Keratinocyte (primary cell): Measurements from ENCODE around the gene SKOR2. TPM values are rescaled to one million over a fixed set of nuclear protein-coding genes. Genes with fewer than 3 reads are reported as not detected.

ENCODE experiments used
- DNase-seq: peaks from one replicate; pipeline ENCODE4 v3.0.0-alpha.2; 2011; ENCODE audit warnings: low read depth, missing footprints, low spot score
- FAIRE-seq: peaks from 2 replicates; lab custom pipeline; 2011; peaks lifted over from hg19 to GRCh38; lab: Jason Lieb, UNC
- H2AFZ ChIP-seq: 2 replicates; pipeline ENCODE4 v1.6.0; 2012; ENCODE audit warnings: low read length, control low read depth, inconsistent platforms; ENCODE audit not compliant: control insufficient read depth
- H3K27ac ChIP-seq: 2 replicates; pipeline ENCODE4 v1.5.1; 2011; ENCODE audit warnings: low read length; ENCODE audit not compliant: control insufficient read depth, insufficient read depth
- H3K27me3 ChIP-seq: 3 replicates; pipeline ENCODE4 v1.6.0; 2011; ENCODE audit warnings: low read length; ENCODE audit not compliant: control insufficient read depth, insufficient read depth; ENCODE audit errors: extremely low read depth
- H3K36me3 ChIP-seq, 2 experiments: 2 replicates in 1 of 2; 3 replicates in 1 of 2; pipeline ENCODE4 v1.5.1; 2011; ENCODE audit warnings: low read length in 2 of 2, mild to moderate bottlenecking in 1 of 2; ENCODE audit not compliant: control insufficient read depth in 2 of 2, insufficient read depth in 2 of 2; ENCODE audit errors: extremely low read depth in 1 of 2
- H3K4me1 ChIP-seq: 3 replicates; pipeline ENCODE4 v1.5.1; 2011; ENCODE audit warnings: low read length; ENCODE audit not compliant: control insufficient read depth, insufficient read depth; ENCODE audit errors: extremely low read depth
- H3K4me2 ChIP-seq: 3 replicates; pipeline ENCODE4 v1.6.0; 2011; ENCODE audit warnings: low read depth, low read length; ENCODE audit not compliant: control insufficient read depth, insufficient read depth; ENCODE audit errors: extremely low read depth
- H3K4me3 ChIP-seq, 3 experiments: fragments of 200-600 bp in 1 of 3; sonication (generic) in 1 of 3; 2 replicates in 2 of 3; 3 replicates in 1 of 3; pipeline ENCODE4 v1.5.1; 2011 to 2016; ENCODE audit warnings: low read length in 3 of 3, mild to moderate bottlenecking in 3 of 3, control low read depth in 2 of 3, inconsistent platforms in 1 of 3, low read depth in 1 of 3, mixed read lengths in 1 of 3, mixed run types in 1 of 3, moderate library complexity in 1 of 3; ENCODE audit not compliant: control insufficient read depth in 2 of 3, insufficient read depth in 2 of 3; ENCODE audit errors: extremely low read depth in 1 of 3
- H3K79me2 ChIP-seq: 2 replicates; pipeline ENCODE4 v1.6.0; 2012; ENCODE audit warnings: low read length; ENCODE audit not compliant: control insufficient read depth, insufficient read depth
- H3K9ac ChIP-seq: 3 replicates; pipeline ENCODE4 v1.6.0; 2011; ENCODE audit warnings: low read length; ENCODE audit not compliant: control insufficient read depth, insufficient read depth; ENCODE audit errors: extremely low read depth
- H3K9me1 ChIP-seq: 3 replicates; pipeline ENCODE4 v1.6.0; 2011; ENCODE audit warnings: low read length; ENCODE audit not compliant: control insufficient read depth, insufficient read depth; ENCODE audit errors: extremely low read depth
- H3K9me3 ChIP-seq: 2 replicates; pipeline ENCODE4 v1.5.1; 2012; ENCODE audit warnings: low read depth, low read length; ENCODE audit not compliant: control insufficient read depth
- H4K20me1 ChIP-seq: 3 replicates; pipeline ENCODE4 v1.6.0; 2011; ENCODE audit warnings: low read length; ENCODE audit not compliant: control insufficient read depth, insufficient read depth; ENCODE audit errors: extremely low read depth
- EZH2 ChIP-seq: IDR thresholded peaks from one replicate; pipeline ENCODE4 v1.6.1; 2012; ENCODE audit warnings: inconsistent platforms, mild to moderate bottlenecking, low read length, moderate library complexity
- dilution Hi-C: fragments of 300-500 bp; cut with MboI; formaldehyde crosslinking; loops from one replicate; pipeline ENCODE4 v1.7.0; 2020; ENCODE audit warnings: low sequenced_read_pairs; ENCODE audit not compliant: extremely low pct_ligation_motif_present
- polyA plus RNA-seq, 5 experiments: library from polyadenylated mRNA; depleted of rRNA in 3 of 5; stranded (reverse) in 3 of 5; stranded (forward) in 1 of 5; unstranded in 1 of 5; fragments of >200 nt; gene quantifications; 1 replicate in 1 of 5; 2 replicates in 3 of 5; 3 replicates in 1 of 5; pipeline versions ENCODE4 v1.2.1 to v1.2.3, GENCODE V29; 2011 to 2012; ENCODE audit warnings: missing spikeins in 2 of 5, low read depth in 1 of 5, low replicate concordance in 1 of 5
- TF ChIP-seq, protein P1 (sequence below), 3 experiments: IDR thresholded peaks in 1 of 3; conservative IDR thresholded peaks in 1 of 3; optimal IDR thresholded peaks in 1 of 3; 2 replicates in 2 of 3; 3 replicates in 1 of 3; pipeline versions ENCODE3 to v1.5.1; 2011; ENCODE audit warnings: low read length in 3 of 3, mild to moderate bottlenecking in 3 of 3, moderate library complexity in 2 of 3, control low read depth in 1 of 3, inconsistent platforms in 1 of 3; ENCODE audit not compliant: insufficient read depth in 2 of 3; ENCODE audit errors: extremely low read depth in 1 of 3

SKOR2 gene
- polyA plus RNA-seq, 1 donor (not counting 4 experiments of a cell fraction or from before 2014, with no cell fraction given) = not detected

DNA sequence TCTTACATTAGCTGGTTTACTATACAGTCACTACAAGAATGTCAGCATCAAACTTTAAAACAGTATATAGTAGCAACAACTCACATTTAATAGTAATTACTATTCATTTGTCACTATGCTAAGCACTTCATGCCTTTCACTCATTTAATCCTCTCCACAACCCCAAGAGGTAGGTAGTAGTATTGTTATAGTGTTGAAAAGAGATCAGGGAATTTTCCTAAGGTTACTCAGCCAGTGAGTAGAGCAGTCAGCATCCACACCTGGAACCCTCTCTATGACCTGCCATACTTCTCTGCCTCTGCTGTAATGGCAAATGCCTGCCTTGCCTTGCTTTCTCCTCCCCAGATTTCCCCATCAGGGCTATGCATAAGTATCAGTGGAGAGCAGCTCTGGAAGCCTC is 24.8 kb downstream of the SKOR2 start:
- no peaks in the 10 kb centered on the region for H3K9me1 ChIP-seq
- no peaks in the 10 kb centered on the region for H3K36me3 ChIP-seq
- H2AFZ ChIP-seq = no peak overlapping the region
- FAIRE-seq (no peak), DNase-seq (no peak)
- dilution Hi-C loops = no loop called here
- no peak overlapping the region for H3K4me2 ChIP-seq
- H3K4me1 ChIP-seq = no peaks in the 10 kb centered on the region
- H4K20me1 ChIP-seq = no peaks in the 10 kb centered on the region
- TF ChIP-seq, protein P1, sequence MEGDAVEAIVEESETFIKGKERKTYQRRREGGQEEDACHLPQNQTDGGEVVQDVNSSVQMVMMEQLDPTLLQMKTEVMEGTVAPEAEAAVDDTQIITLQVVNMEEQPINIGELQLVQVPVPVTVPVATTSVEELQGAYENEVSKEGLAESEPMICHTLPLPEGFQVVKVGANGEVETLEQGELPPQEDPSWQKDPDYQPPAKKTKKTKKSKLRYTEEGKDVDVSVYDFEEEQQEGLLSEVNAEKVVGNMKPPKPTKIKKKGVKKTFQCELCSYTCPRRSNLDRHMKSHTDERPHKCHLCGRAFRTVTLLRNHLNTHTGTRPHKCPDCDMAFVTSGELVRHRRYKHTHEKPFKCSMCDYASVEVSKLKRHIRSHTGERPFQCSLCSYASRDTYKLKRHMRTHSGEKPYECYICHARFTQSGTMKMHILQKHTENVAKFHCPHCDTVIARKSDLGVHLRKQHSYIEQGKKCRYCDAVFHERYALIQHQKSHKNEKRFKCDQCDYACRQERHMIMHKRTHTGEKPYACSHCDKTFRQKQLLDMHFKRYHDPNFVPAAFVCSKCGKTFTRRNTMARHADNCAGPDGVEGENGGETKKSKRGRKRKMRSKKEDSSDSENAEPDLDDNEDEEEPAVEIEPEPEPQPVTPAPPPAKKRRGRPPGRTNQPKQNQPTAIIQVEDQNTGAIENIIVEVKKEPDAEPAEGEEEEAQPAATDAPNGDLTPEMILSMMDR (optimal IDR thresholded peaks at IDR 0.05 in 1 of 3, IDR thresholded peaks at IDR 0.05 in 1 of 3, conservative IDR thresholded peaks at IDR 0.05 in 1 of 3; ENCODE audit: extremely low read depth in 1 of 3, insufficient read depth in 2 of 3, low read length in 3 of 3) = no peak
- TF ChIP-seq EZH2 = no peak
- H3K9me3 ChIP-seq = no peaks in the 10 kb centered on the region
- H3K27me3 ChIP-seq = no peaks in the 10 kb centered on the region
- no peak overlapping the region for H3K27ac ChIP-seq
- H3K9ac ChIP-seq = no peak overlapping the region
- no peak overlapping the region for H3K4me3 ChIP-seq
- H3K79me2 ChIP-seq = no peaks in the 10 kb centered on the region

DNA sequence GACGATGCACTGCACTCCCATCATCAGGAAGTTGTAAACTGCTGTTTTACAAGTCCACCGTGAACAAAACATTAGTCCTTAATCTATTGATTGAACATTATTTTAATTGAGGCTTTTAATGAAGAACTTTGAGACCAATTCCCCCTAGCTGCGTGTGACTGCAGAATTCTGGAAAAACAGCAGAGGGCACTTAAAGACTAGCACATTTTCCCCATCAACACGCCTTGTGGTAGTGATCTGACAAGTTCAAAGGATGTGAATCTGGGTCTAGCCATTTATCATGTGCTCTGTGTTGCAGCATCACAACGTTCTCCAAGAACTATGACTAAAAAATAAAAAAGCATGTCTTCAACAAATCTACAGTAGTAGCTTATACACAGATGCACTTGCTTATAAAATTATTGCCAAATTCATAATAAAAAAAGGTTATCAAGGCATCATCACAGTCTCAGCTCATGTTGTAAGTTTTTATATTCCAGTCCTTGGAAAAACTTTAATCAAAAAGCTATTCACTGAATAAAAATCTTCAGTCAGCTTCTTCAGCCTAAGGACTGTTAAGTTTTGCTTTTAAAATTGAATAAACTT is 35.8 kb downstream of the SKOR2 start:
- dilution Hi-C loops = no loop called here
- no peaks in the 10 kb centered on the region for H4K20me1 ChIP-seq
- H3K9ac ChIP-seq = no peak overlapping the region
- TF ChIP-seq, protein P1 (optimal IDR thresholded peaks at IDR 0.05 in 1 of 3, IDR thresholded peaks at IDR 0.05 in 1 of 3, conservative IDR thresholded peaks at IDR 0.05 in 1 of 3; ENCODE audit: extremely low read depth in 1 of 3, insufficient read depth in 2 of 3, low read length in 3 of 3) = peak; percentile 63 to 71 (median 63)
- no peak for TF ChIP-seq EZH2
- no peak overlapping the region for H3K27ac ChIP-seq
- H3K4me2 ChIP-seq = no peak overlapping the region
- H3K79me2 ChIP-seq = no peaks in the 10 kb centered on the region
- H3K4me3 ChIP-seq = no peak overlapping the region
- H3K9me3 ChIP-seq = no peaks in the 10 kb centered on the region
- H3K36me3 ChIP-seq = no peaks in the 10 kb centered on the region
- DNase-seq (peak; percentile 5), FAIRE-seq (no peak)
- H3K27me3 ChIP-seq = peaks cover 8% of the 10 kb centered on the region
- no peak overlapping the region for H2AFZ ChIP-seq
- no peaks in the 10 kb centered on the region for H3K9me1 ChIP-seq
- H3K4me1 ChIP-seq = no peaks in the 10 kb centered on the region
